IPS-11a (cell line): Measurements from ENCODE around the gene PRKG1.

Source experiments
- H3K4me3 ChIP-seq: one replicate; pipeline ENCODE4 v1.5.1; 2013; ENCODE audit warnings: low read depth, low read length, control low read depth

Gene PRKG1

GRCh38 chr10:51896849-51897248 is 822.6 kb downstream of the PRKG1 start:
- no peak overlapping the region for H3K4me3 ChIP-seq

DNA sequence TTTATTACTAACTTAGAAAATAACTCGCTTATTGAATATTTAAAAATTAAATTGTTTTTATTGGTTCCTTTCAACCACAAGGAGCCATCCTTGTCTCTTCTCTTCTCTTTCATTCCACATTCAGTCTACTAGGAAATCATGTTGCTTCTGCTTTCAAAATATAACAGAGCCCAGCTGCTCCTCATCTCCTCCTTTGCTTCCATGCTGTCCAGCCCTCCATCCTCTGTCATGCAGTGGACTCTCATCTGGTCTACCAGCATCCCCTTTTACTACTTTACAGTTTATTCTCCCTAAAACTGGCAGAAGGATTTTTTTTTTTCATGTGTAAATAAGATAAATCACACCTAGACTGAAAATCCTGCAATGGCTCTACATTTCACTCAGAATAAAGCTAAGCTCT is 823.3 kb downstream of the PRKG1 start:
- H3K4me3 ChIP-seq, result no peak overlapping the region

DNA sequence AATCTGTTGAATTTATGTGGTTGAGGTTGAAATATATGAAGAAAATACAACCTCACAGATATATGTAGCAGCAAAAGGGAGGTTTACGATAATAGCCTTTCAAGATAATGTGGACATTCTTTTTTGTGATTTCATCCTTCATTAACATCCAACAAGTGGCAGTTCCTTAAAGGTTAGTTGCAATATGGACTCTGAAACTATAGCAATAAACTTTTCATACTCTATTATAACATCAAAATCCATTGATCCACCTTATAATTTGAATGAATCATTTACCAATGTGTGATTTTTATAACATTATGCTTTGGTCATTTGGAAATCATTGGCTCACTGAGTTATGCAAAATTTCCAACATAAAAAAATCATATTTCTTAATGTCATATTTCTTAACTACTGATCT is 825.9 kb downstream of the PRKG1 start:
- no peak overlapping the region for H3K4me3 ChIP-seq

- no peak overlapping the region for H3K4me3 ChIP-seq
Observed at GRCh38 chr10:51903675-51904074, 829.4 kb downstream of the PRKG1 start.

- H3K4me3 ChIP-seq, result no peak overlapping the region
Observed at GRCh38 chr10:51905032-51905431, 830.7 kb downstream of the PRKG1 start.

DNA sequence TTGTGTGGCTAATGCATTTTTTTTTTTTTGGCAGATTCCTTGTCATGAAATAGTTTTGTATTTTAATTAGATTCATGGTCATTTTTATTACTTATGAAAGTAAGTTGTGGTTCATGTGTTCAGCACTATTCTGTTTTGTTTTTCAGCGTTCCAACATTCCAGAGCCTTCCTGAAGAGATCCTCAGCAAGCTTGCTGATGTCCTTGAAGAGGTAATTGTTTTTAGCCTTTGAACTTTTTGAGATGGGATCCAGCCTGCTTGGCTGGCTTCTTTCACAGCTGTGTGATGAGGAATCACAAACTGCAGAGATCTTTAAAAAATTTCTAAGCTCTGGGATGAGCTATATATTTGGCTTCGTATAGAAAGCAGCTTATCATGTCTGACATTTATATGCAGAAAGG is 833.1 kb downstream of the PRKG1 start:
- no peak overlapping the region for H3K4me3 ChIP-seq

DNA sequence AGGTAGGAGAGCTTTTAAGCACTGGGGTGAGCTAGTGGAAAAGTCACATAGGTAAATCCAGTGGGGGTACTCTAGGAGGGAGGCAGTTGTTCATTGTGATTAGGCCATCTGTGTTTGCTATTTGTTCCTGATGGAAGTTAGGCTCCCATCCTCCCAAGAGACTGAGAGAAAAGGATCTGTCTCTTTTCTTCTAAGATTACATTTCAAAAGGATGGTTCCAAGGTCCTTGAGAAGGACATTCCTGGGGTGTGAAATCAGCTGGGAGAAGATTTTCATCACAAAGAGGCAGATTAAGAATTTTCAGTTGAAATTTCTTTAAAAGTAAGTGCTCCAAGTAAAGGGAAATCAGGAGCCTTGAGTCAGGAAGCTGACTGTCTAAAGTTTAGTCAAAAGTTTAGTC is 835.9 kb downstream of the PRKG1 start:
- H3K4me3 ChIP-seq, result no peak overlapping the region

- no peak overlapping the region for H3K4me3 ChIP-seq
Observed at GRCh38 chr10:51910596-51910995, 836.3 kb downstream of the PRKG1 start.

GRCh38 chr10:51911723-51912122 is 837.4 kb downstream of the PRKG1 start:
- no peak overlapping the region for H3K4me3 ChIP-seq

GRCh38 chr10:51915031-51915542 is 840.8 kb downstream of the PRKG1 start:
- no peak overlapping the region for H3K4me3 ChIP-seq

- no peak overlapping the region for H3K4me3 ChIP-seq
Observed at GRCh38 chr10:51918440-51918839, 844.2 kb downstream of the PRKG1 start.

DNA sequence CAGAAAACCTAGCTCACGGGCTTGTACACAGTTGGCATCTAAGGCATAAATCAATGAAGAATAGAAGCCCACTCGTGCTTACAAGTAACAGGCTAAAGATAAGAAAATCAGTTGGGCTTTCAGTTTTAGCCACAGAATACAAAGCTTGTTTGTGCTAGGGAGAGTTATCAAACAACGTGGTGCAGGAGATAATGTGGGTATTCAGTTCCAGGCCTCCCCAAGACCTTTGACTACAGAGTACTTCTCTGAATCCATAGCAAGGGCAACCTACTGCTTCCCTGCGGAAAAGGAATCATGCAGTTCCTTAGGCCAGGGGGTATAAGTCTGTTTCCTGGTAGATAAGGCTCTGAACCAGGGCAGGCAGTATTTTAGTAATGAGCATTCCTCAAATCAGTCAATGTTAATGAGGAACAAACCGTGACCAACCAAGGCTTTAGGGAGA is 844.6 kb downstream of the PRKG1 start:
- H3K4me3 ChIP-seq, result no peak overlapping the region

- no peak overlapping the region for H3K4me3 ChIP-seq
Observed at GRCh38 chr10:51920672-51921071, 846.4 kb downstream of the PRKG1 start.

GRCh38 chr10:51924359-51924758 is 850.1 kb downstream of the PRKG1 start:
- no peak overlapping the region for H3K4me3 ChIP-seq

GRCh38 chr10:51926337-51926736 is 852.0 kb downstream of the PRKG1 start:
- H3K4me3 ChIP-seq, result no peak overlapping the region

DNA sequence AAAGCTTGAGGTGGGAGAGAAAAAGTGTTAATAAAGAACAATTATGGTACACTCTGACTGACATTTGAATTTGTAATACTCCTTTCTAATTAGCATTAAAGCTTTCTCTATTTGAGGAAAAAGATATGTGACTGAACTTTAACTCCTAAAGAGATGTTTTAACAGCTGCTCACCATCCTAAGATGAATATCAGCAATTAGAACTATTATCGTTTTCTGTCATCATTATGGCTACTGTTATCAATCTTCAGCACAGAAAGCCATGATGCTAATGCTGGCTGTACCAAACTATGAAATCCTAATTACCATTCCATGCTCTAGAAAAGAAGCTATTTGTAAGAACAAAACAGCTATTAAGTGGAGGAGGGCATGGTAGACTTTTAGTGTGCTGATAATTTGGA is 853.9 kb downstream of the PRKG1 start:
- H3K4me3 ChIP-seq, result no peak overlapping the region

GRCh38 chr10:51932530-51932929 is 858.2 kb downstream of the PRKG1 start:
- no peak overlapping the region for H3K4me3 ChIP-seq

- no peak overlapping the region for H3K4me3 ChIP-seq
Observed at GRCh38 chr10:51934373-51934772, 860.1 kb downstream of the PRKG1 start.

GRCh38 chr10:51935341-51935740 is 861.1 kb downstream of the PRKG1 start:
- H3K4me3 ChIP-seq, result no peak overlapping the region

DNA sequence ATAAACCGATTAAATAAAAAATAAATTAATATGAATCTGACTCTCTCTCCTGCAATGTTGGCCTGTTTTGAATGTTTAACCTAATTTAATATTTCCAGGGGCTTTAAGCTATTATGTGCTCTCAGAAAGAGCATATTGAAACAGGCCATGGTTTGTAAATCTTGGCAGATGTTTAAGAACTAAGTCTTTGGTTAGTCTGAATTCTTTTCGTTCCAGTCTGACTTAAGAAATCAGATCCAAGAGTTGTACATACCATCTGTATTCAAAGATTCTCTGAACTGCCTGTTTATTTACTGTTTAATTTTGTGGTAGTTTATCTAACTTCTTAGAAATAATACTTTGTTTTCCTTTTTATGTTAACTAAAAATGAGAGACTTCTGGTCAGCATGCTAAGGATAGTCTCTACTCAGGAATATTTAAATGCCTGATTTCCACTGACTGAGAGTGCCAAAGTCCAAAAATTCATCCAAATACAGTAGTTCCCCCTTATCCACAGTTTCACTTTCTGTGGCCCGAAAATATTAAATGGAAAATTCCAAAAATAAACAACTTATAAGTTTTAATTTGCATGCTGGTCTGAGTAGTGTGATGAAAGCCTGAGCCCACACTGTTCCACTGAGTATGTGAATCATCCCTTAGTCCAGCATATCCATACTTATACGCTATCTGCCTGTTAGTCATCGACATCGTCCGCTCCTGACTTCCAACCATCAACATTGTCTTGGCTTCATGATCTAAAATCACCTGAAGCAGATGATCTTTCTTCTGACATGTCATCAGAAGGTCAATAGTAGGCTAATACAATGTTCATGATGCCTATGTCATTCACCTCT is 863.2 kb downstream of the PRKG1 start:
- no peak overlapping the region for H3K4me3 ChIP-seq

DNA sequence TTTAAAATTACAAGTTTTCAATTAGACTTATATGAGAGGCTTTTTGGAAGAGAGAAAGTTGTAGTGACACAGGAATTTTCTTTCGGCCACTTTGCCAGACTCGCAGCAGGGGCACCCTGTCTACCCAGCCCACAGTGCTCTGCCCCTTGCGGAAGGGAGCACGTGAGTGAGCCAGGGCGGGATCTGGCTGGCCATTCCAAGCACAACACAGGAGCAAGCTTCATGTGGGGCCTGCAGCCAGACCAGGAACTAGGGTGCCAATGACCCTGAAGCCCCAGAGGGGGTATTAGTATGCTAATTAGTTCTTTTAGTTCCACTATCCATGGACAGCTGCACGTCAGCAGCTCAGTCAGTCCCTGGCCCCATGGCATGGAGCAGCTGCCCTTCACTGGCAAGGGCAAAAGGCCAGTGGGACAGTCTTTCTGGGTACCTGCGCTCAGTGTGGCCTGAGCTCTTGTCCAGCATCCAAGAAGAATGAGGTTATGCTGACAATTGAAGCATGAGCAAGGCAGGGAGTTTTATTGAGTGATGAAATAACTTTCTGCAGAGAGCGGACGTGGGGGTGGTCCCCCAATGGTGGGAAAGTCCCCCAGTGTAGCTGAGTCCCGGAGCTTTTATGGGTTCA is 876.2 kb downstream of the PRKG1 start:
- no peak overlapping the region for H3K4me3 ChIP-seq

GRCh38 chr10:51950996-51951555 is 876.8 kb downstream of the PRKG1 start:
- no peak overlapping the region for H3K4me3 ChIP-seq
